Measurements from ENCODE around the gene LMTK2.

Gene LMTK2

GRCh38 chr7:98241674-98242241, 135.1 kb downstream of the LMTK2 start:
- Histone ChIP-seq H3K4me1 (ENCODE audit: control insufficient read depth, insufficient read depth, low read length, poor library complexity, severe bottlenecking) (no peaks in the 10 kb centered on the region), H3K27me3 (replicated peaks; ENCODE audit: control insufficient read depth, insufficient read depth, low read length, poor library complexity, severe bottlenecking) (no peaks in the 10 kb centered on the region), H3K27ac (ENCODE audit: insufficient read depth, low read length, poor library complexity, severe bottlenecking) (no peak overlapping the region), H3K4me3 (ENCODE audit: insufficient read depth, low read depth, low read length, poor library complexity, severe bottlenecking) (no peak overlapping the region), H3K9me3 (ENCODE audit: control insufficient read depth, low read length) (no peaks in the 10 kb centered on the region), H3K36me3 (ENCODE audit: control insufficient read depth, insufficient read depth, low read length) (peaks cover 72% of the 10 kb centered on the region)
- DNase-seq = no peak

GRCh38 chr7:98242342-98242741, 135.7 kb downstream of the LMTK2 start:
- no peak for DNase-seq
- H3K27ac ChIP-seq (ENCODE audit: insufficient read depth, low read length, poor library complexity, severe bottlenecking) = no peak overlapping the region
- H3K36me3 ChIP-seq (ENCODE audit: control insufficient read depth, insufficient read depth, low read length) = peaks cover 71% of the 10 kb centered on the region
- H3K27me3 ChIP-seq (replicated peaks; ENCODE audit: control insufficient read depth, insufficient read depth, low read length, poor library complexity, severe bottlenecking) = no peaks in the 10 kb centered on the region
- peaks cover 2% of the 10 kb centered on the region for H3K4me1 ChIP-seq (ENCODE audit: control insufficient read depth, insufficient read depth, low read length, poor library complexity, severe bottlenecking)
- H3K9me3 ChIP-seq (ENCODE audit: control insufficient read depth, low read length) = no peaks in the 10 kb centered on the region
- no peak overlapping the region for H3K4me3 ChIP-seq (ENCODE audit: insufficient read depth, low read depth, low read length, poor library complexity, severe bottlenecking)

- no peaks in the 10 kb centered on the region for H3K9me3 ChIP-seq (ENCODE audit: control insufficient read depth, low read length)
- H3K27ac ChIP-seq (ENCODE audit: insufficient read depth, low read length, poor library complexity, severe bottlenecking) = no peak overlapping the region
- H3K27me3 ChIP-seq (replicated peaks; ENCODE audit: control insufficient read depth, insufficient read depth, low read length, poor library complexity, severe bottlenecking) = no peaks in the 10 kb centered on the region
- peaks cover 68% of the 10 kb centered on the region for H3K36me3 ChIP-seq (ENCODE audit: control insufficient read depth, insufficient read depth, low read length)
- no peak for DNase-seq
- no peak overlapping the region for H3K4me3 ChIP-seq (ENCODE audit: insufficient read depth, low read depth, low read length, poor library complexity, severe bottlenecking)
- peaks cover 3% of the 10 kb centered on the region for H3K4me1 ChIP-seq (ENCODE audit: control insufficient read depth, insufficient read depth, low read length, poor library complexity, severe bottlenecking)
Measured at GRCh38 chr7:98242934-98243333, 136.3 kb downstream of the LMTK2 start.

- Histone ChIP-seq H3K4me1 (ENCODE audit: control insufficient read depth, insufficient read depth, low read length, poor library complexity, severe bottlenecking) (peaks cover 14% of the 10 kb centered on the region), H3K27me3 (replicated peaks; ENCODE audit: control insufficient read depth, insufficient read depth, low read length, poor library complexity, severe bottlenecking) (no peaks in the 10 kb centered on the region), H3K9me3 (ENCODE audit: control insufficient read depth, low read length) (no peaks in the 10 kb centered on the region), H3K4me3 (ENCODE audit: insufficient read depth, low read depth, low read length, poor library complexity, severe bottlenecking) (no peak overlapping the region), H3K36me3 (ENCODE audit: control insufficient read depth, insufficient read depth, low read length) (peaks cover 49% of the 10 kb centered on the region), H3K27ac (ENCODE audit: insufficient read depth, low read length, poor library complexity, severe bottlenecking) (no peak overlapping the region)
- DNase-seq = no peak
Measured at GRCh38 chr7:98244871-98245270, 138.2 kb downstream of the LMTK2 start.

GRCh38 chr7:98248156-98248555, 141.5 kb downstream of the LMTK2 start:
- peak overlapping the region; percentile 33 for H3K27ac ChIP-seq (ENCODE audit: insufficient read depth, low read length, poor library complexity, severe bottlenecking)
- no peaks in the 10 kb centered on the region for H3K9me3 ChIP-seq (ENCODE audit: control insufficient read depth, low read length)
- H3K4me3 ChIP-seq (ENCODE audit: insufficient read depth, low read depth, low read length, poor library complexity, severe bottlenecking) = no peak overlapping the region
- H3K27me3 ChIP-seq (replicated peaks; ENCODE audit: control insufficient read depth, insufficient read depth, low read length, poor library complexity, severe bottlenecking) = no peaks in the 10 kb centered on the region
- no peak for DNase-seq
- H3K36me3 ChIP-seq (ENCODE audit: control insufficient read depth, insufficient read depth, low read length) = peaks cover 31% of the 10 kb centered on the region
- H3K4me1 ChIP-seq (ENCODE audit: control insufficient read depth, insufficient read depth, low read length, poor library complexity, severe bottlenecking) = peaks cover 36% of the 10 kb centered on the region

GRCh38 chr7:98249106-98249505, 142.4 kb downstream of the LMTK2 start:
- Histone ChIP-seq H3K4me3 (ENCODE audit: insufficient read depth, low read depth, low read length, poor library complexity, severe bottlenecking) (peak overlapping the region; percentile 6), H3K9me3 (ENCODE audit: control insufficient read depth, low read length) (no peaks in the 10 kb centered on the region), H3K27ac (ENCODE audit: insufficient read depth, low read length, poor library complexity, severe bottlenecking) (peak overlapping the region; percentile 86), H3K36me3 (ENCODE audit: control insufficient read depth, insufficient read depth, low read length) (peaks cover 23% of the 10 kb centered on the region), H3K4me1 (ENCODE audit: control insufficient read depth, insufficient read depth, low read length, poor library complexity, severe bottlenecking) (peaks cover 37% of the 10 kb centered on the region), H3K27me3 (replicated peaks; ENCODE audit: control insufficient read depth, insufficient read depth, low read length, poor library complexity, severe bottlenecking) (no peaks in the 10 kb centered on the region)
- DNase-seq = no peak

- Histone ChIP-seq H3K4me1 (ENCODE audit: control insufficient read depth, insufficient read depth, low read length, poor library complexity, severe bottlenecking) (peaks cover 37% of the 10 kb centered on the region), H3K27me3 (replicated peaks; ENCODE audit: control insufficient read depth, insufficient read depth, low read length, poor library complexity, severe bottlenecking) (no peaks in the 10 kb centered on the region), H3K36me3 (ENCODE audit: control insufficient read depth, insufficient read depth, low read length) (peaks cover 7% of the 10 kb centered on the region), H3K4me3 (ENCODE audit: insufficient read depth, low read depth, low read length, poor library complexity, severe bottlenecking) (peak overlapping the region; percentile 85), H3K27ac (ENCODE audit: insufficient read depth, low read length, poor library complexity, severe bottlenecking) (peak overlapping the region; percentile 86), H3K9me3 (ENCODE audit: control insufficient read depth, low read length) (no peaks in the 10 kb centered on the region)
- DNase-seq = peak in 2 of 3 donors; percentile 21 to 24
Measured at GRCh38 chr7:98250789-98251188, 144.1 kb downstream of the LMTK2 start.

GRCh38 chr7:98251231-98251600, 144.6 kb downstream of the LMTK2 start:
- peak overlapping the region; percentile 85 for H3K4me3 ChIP-seq (ENCODE audit: insufficient read depth, low read depth, low read length, poor library complexity, severe bottlenecking)
- H3K27me3 ChIP-seq (replicated peaks; ENCODE audit: control insufficient read depth, insufficient read depth, low read length, poor library complexity, severe bottlenecking) = no peaks in the 10 kb centered on the region
- H3K27ac ChIP-seq (ENCODE audit: insufficient read depth, low read length, poor library complexity, severe bottlenecking) = peak overlapping the region; percentile 86
- H3K36me3 ChIP-seq (ENCODE audit: control insufficient read depth, insufficient read depth, low read length) = peaks cover 7% of the 10 kb centered on the region
- peak in 2 of 3 donors; percentile 20 to 28 for DNase-seq
- H3K4me1 ChIP-seq (ENCODE audit: control insufficient read depth, insufficient read depth, low read length, poor library complexity, severe bottlenecking) = peaks cover 37% of the 10 kb centered on the region
- H3K9me3 ChIP-seq (ENCODE audit: control insufficient read depth, low read length) = no peaks in the 10 kb centered on the region

GRCh38 chr7:98251601-98252424, 145.2 kb downstream of the LMTK2 start, which contains the start of gene TECPR1:
Gene TECPR1, minus strand, starts transcription at chr7:98252232. Its CDS starts 6,086 bp downstream, at chr7:98246146.
- Histone ChIP-seq H3K4me3 (ENCODE audit: insufficient read depth, low read depth, low read length, poor library complexity, severe bottlenecking) (peak within 1 kb of the TSS; percentile 85), H3K27me3 (replicated peaks; ENCODE audit: control insufficient read depth, insufficient read depth, low read length, poor library complexity, severe bottlenecking) (no peaks in the 10 kb centered on the region), H3K36me3 (ENCODE audit: control insufficient read depth, insufficient read depth, low read length) (peaks cover 11% of the 10 kb centered on the region), H3K4me1 (ENCODE audit: control insufficient read depth, insufficient read depth, low read length, poor library complexity, severe bottlenecking) (peaks cover 37% of the 10 kb centered on the region), H3K27ac (ENCODE audit: insufficient read depth, low read length, poor library complexity, severe bottlenecking) (peak within 1 kb of the TSS; percentile 86), H3K9me3 (ENCODE audit: control insufficient read depth, low read length) (no peaks in the 10 kb centered on the region)
- DNase-seq = peak; percentile 75 to 87 (median 81)

- DNase-seq = no peak
- H3K36me3 ChIP-seq (ENCODE audit: control insufficient read depth, insufficient read depth, low read length) = peaks cover 9% of the 10 kb centered on the region
- peaks cover 34% of the 10 kb centered on the region for H3K4me1 ChIP-seq (ENCODE audit: control insufficient read depth, insufficient read depth, low read length, poor library complexity, severe bottlenecking)
- H3K27ac ChIP-seq (ENCODE audit: insufficient read depth, low read length, poor library complexity, severe bottlenecking) = peak overlapping the region; percentile 86
- H3K9me3 ChIP-seq (ENCODE audit: control insufficient read depth, low read length) = no peaks in the 10 kb centered on the region
- H3K4me3 ChIP-seq (ENCODE audit: insufficient read depth, low read depth, low read length, poor library complexity, severe bottlenecking) = peak overlapping the region; percentile 85
- no peaks in the 10 kb centered on the region for H3K27me3 ChIP-seq (replicated peaks; ENCODE audit: control insufficient read depth, insufficient read depth, low read length, poor library complexity, severe bottlenecking)
Measured at GRCh38 chr7:98252425-98253054, 145.9 kb downstream of the LMTK2 start.
